ENCODE results near the gene DYRK4.

The DYRK4 gene

DNA sequence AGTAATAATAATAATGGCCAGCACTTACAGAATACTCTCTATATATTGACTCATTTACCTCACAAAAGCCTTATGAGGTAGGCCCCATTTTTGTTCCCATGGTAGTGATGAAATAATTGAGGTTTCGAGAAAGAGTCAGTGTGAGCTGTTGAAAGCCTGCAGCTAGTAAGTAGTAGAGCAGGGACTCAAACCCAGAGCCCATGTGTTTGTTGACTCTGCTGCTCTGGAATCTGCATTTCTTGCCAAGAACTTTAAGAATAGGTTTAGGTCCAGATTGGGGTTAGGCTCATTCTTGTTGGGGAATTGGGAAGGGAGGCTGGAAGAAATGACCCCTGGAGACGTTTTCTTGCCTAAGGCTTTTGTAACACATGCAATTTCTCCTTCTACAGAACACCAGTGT lies 27.9 kb downstream of the DYRK4 start:
- no peak overlapping the region for H3K4me3 ChIP-seq (ENCODE audit: low read depth, low read length)
- TF ChIP-seq, protein P1, sequence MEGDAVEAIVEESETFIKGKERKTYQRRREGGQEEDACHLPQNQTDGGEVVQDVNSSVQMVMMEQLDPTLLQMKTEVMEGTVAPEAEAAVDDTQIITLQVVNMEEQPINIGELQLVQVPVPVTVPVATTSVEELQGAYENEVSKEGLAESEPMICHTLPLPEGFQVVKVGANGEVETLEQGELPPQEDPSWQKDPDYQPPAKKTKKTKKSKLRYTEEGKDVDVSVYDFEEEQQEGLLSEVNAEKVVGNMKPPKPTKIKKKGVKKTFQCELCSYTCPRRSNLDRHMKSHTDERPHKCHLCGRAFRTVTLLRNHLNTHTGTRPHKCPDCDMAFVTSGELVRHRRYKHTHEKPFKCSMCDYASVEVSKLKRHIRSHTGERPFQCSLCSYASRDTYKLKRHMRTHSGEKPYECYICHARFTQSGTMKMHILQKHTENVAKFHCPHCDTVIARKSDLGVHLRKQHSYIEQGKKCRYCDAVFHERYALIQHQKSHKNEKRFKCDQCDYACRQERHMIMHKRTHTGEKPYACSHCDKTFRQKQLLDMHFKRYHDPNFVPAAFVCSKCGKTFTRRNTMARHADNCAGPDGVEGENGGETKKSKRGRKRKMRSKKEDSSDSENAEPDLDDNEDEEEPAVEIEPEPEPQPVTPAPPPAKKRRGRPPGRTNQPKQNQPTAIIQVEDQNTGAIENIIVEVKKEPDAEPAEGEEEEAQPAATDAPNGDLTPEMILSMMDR (IDR thresholded peaks at IDR 0.05; ENCODE audit: borderline replicate concordance, insufficient read depth, low read depth, low read length): no peak

DNA sequence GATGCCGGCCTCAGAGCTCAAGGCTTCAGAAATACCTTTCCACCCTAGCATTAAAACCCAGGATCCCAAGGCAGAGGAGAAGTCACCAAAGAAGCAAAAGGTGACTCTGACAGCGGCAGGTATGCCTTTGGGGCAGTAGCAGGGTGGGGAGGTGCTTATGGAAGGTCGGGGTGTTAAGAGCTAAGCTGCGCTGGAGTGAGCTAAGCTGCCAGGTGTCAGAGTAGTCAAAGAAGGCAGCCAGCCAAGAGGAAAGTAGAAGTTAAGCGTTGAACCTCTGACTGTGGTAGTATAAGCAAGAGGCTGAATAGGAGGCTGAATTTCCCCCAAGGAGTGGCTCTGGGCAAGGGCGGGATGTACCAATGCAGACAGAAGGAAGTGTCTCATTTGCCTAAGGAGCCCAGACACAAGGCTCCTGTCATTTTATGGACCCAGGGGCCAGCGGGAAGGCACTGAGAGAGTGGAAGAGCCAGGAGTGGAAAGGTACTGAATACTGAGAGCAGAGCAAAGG lies 29.2 kb downstream of the DYRK4 start:
- TF ChIP-seq, protein P1 (IDR thresholded peaks at IDR 0.05; ENCODE audit: borderline replicate concordance, insufficient read depth, low read depth, low read length): no peak
- H3K4me3 ChIP-seq (ENCODE audit: low read depth, low read length): no peak overlapping the region

DNA sequence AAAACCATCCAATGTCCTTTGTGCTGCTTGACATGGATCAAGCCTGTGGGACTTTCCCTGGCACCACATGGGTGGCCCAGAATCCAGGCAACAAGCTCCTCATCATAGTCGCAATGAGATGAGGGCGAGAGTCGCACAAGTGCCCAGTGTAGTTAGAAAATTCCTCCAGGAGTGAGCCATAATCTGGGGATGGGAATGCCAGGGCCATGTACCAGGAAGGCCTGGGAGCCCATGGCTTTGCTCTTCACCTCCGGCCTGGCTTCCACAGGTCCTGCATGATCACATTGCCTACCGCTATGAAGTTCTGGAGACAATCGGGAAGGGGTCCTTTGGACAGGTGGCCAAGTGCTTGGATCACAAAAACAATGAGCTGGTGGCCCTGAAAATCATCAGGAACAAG lies 33.9 kb downstream of the DYRK4 start:
- TF ChIP-seq, protein P1 (IDR thresholded peaks at IDR 0.05; ENCODE audit: borderline replicate concordance, insufficient read depth, low read depth, low read length): no peak

DNA sequence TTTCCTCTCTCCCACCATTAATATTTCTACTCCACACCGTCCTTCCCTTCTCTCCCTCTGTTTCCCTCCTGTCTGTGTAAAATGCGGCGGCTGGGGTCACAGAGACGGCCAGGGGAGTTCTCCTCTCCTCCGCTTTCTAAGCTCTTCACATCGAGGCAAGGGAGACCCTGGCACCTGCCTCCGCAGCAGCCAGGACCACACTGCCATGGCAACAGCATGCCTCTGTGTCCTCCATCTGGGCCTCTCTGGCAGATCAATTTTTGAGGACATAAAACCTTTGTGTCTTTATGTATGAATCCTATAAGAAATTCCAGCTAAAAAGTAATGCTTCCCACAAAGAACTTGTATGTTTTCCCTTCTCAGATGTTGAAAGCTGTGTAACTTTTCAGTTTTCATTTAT lies 41.4 kb downstream of the DYRK4 start:
- H3K4me3 ChIP-seq (ENCODE audit: low read depth, low read length): no peak overlapping the region
- TF ChIP-seq, protein P1 (IDR thresholded peaks at IDR 0.05; ENCODE audit: borderline replicate concordance, insufficient read depth, low read depth, low read length): no peak

More for the DNA sequence above, 33.9 kb downstream of the DYRK4 start:
- no peak overlapping the region for H3K4me3 ChIP-seq (ENCODE audit: low read depth, low read length)

DNA sequence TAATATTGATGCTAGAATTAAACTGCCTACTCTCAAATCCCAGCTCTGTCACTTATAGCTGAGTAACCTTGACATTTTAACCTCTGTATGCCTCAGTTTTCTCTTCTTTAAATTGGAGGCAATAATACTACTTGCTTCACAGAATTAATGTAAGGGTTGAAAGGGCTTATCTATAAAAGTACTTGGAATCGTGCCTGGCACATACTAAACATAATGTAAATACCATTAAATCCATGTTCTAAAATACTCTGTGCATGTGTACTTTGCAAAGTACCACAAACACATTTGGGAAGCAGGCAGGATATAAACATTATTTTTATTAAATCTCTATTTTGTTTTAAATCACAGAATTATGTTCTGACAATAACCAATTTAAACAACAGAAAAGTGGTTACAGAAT lies 41.9 kb downstream of the DYRK4 start:
- H3K4me3 ChIP-seq (ENCODE audit: low read depth, low read length): no peak overlapping the region
- TF ChIP-seq, protein P1 (IDR thresholded peaks at IDR 0.05; ENCODE audit: borderline replicate concordance, insufficient read depth, low read depth, low read length): no peak

DNA sequence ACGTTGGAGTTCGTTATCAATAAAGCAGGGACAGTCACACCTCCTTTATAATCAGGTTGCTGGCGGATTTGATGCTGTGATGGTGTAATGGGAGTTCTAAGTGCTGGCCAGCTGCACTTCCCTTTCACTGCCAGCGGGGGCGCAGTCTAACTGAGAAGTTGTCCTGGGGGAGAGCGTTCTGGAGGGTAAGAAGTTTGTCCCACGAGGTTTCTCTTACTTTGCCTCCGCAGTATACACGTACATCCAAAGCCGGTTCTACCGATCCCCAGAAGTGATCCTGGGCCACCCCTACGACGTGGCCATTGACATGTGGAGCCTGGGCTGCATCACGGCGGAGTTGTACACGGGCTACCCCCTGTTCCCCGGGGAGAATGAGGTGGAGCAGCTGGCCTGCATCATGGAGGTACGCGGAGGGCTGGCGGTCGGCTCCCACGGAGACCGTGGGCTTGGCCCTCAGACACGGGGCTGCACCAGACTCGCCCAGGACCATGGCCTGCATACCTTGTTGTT lies 42.7 kb downstream of the DYRK4 start:
- peak overlapping the region; percentile 65 for H3K4me3 ChIP-seq (ENCODE audit: low read depth, low read length)
- TF ChIP-seq, protein P1 (IDR thresholded peaks at IDR 0.05; ENCODE audit: borderline replicate concordance, insufficient read depth, low read depth, low read length): peak; percentile 99

DNA sequence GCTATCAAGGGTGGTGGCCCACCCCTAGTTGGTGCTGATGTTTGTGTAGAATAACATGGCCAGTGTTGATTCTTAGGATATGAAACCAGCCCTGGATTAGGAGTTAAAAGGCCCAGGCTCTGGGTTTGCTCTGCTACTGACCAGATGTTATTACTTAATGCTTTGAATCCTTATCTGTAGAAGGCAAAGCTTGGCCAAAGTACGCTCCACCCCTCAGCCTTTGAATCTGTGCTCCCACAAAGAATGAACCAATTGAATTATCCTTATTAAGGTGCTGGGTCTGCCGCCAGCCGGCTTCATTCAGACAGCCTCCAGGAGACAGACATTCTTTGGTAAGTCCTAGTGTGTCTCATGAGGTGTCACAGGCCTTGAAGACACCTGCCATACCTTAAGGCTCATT lies 45.0 kb downstream of the DYRK4 start:
- no peak overlapping the region for H3K4me3 ChIP-seq (ENCODE audit: low read depth, low read length)
- TF ChIP-seq, protein P1 (IDR thresholded peaks at IDR 0.05; ENCODE audit: borderline replicate concordance, insufficient read depth, low read depth, low read length): no peak
